IMR-90 (cell line): ENCODE results near the gene SCGB1C2. TPM values are rescaled to one million over a fixed set of nuclear protein-coding genes. Genes with fewer than 3 reads are reported as not detected.

ENCODE experiments used
- ATAC-seq: fragments of 200-7000 bp; cut with Tn5 transposase; 2 replicates; pipeline ENCODE4 v1.9.1; 2020; ENCODE audit warnings: low read depth, mild to moderate bottlenecking, moderate library complexity
- BruUV-seq: library from RNA; stranded (reverse); fragments of 400-500 nt; replicated peaks from 2 replicates; lab custom pipeline; 2021; lab: Mats Ljungman, UMichigan
- CTCF ChIA-PET: fragments of 300-600 bp; formaldehyde crosslinking; extraction: SDS; loops from one replicate; lab custom pipeline; 2021; ENCODE audit warnings: antibody characterized with exemption; lab: Yijun Ruan, JAX
- POLR2A ChIA-PET: fragments of 300-600 bp; sonication (Branson Sonifier 250); formaldehyde crosslinking; loops from one replicate; lab custom pipeline; 2022; ENCODE audit warnings: antibody characterized with exemption; ENCODE audit not compliant: unreplicated experiment; lab: Charles Lee
- DNase-seq: peaks from one replicate; pipeline ENCODE4 v3.0.0; 2013
- H2AFZ ChIP-seq: replicated peaks from 2 replicates; pipeline ENCODE3; 2013; ENCODE audit warnings: low read length, mild to moderate bottlenecking; ENCODE audit not compliant: poor library complexity
- H2AK5ac ChIP-seq: 2 replicates; pipeline ENCODE4 v1.6.1; 2013; ENCODE audit warnings: low read depth, low read length, inconsistent platforms
- H2AK9ac ChIP-seq: replicated peaks from 2 replicates; pipeline ENCODE3; 2013; ENCODE audit warnings: mild to moderate bottlenecking, low read depth, low read length, moderate library complexity; ENCODE audit not compliant: poor library complexity
- H2BK120ac ChIP-seq: 2 replicates; pipeline ENCODE4 v1.6.1; 2013; ENCODE audit warnings: low read depth, low read length, inconsistent platforms
- H2BK15ac ChIP-seq: 3 replicates; pipeline ENCODE4 v1.6.1; 2013; ENCODE audit warnings: low read depth, low read length, inconsistent platforms
- H2BK20ac ChIP-seq: 2 replicates; pipeline ENCODE4 v1.6.1; 2013; ENCODE audit warnings: low read depth, mild to moderate bottlenecking, inconsistent platforms, low read length, moderate library complexity
- H2BK5ac ChIP-seq: 2 replicates; pipeline ENCODE4 v1.6.1; 2013; ENCODE audit warnings: mild to moderate bottlenecking, low read depth, low read length, inconsistent platforms; ENCODE audit not compliant: poor library complexity, severe bottlenecking
- H3K14ac ChIP-seq: replicated peaks from 2 replicates; pipeline ENCODE4 v1.6.1; 2013; ENCODE audit warnings: low read depth, low read length, inconsistent platforms
- H3K18ac ChIP-seq: 2 replicates; pipeline ENCODE4 v1.6.1; 2013; ENCODE audit warnings: low read depth, low read length, control low read depth
- H3K23ac ChIP-seq: 2 replicates; pipeline ENCODE4 v1.6.1; 2013; ENCODE audit warnings: low read depth, low read length, inconsistent platforms
- H3K27ac ChIP-seq: 2 replicates; pipeline ENCODE4 v1.5.1; 2013; ENCODE audit warnings: mild to moderate bottlenecking, control low read depth, low read length; ENCODE audit not compliant: insufficient read depth
- H3K27me3 ChIP-seq: 2 replicates; pipeline ENCODE4 v1.6.1; 2013; ENCODE audit warnings: low read length; ENCODE audit not compliant: control insufficient read depth, insufficient read depth
- H3K36me3 ChIP-seq: 2 replicates; pipeline ENCODE4 v1.6.1; 2013; ENCODE audit warnings: low read length, mixed read lengths; ENCODE audit not compliant: control insufficient read depth, insufficient read depth
- H3K4ac ChIP-seq: 2 replicates; pipeline ENCODE4 v1.6.1; 2013; ENCODE audit warnings: low read depth, low read length, inconsistent platforms
- H3K4me1 ChIP-seq: 2 replicates; pipeline ENCODE4 v1.6.1; 2013; ENCODE audit warnings: low read length, mixed read lengths; ENCODE audit not compliant: control insufficient read depth, insufficient read depth
- H3K4me2 ChIP-seq: 2 replicates; pipeline ENCODE4 v1.6.1; 2013; ENCODE audit warnings: low read depth, mild to moderate bottlenecking, control low read depth, low read length, moderate library complexity
- H3K4me3 ChIP-seq: 2 replicates; pipeline ENCODE4 v1.5.1; 2013; ENCODE audit warnings: low read depth, mild to moderate bottlenecking, control low read depth, low read length, moderate library complexity; ENCODE audit not compliant: insufficient read depth
- H3K56ac ChIP-seq: 2 replicates; pipeline ENCODE4 v1.6.1; 2013; ENCODE audit warnings: low read length, inconsistent platforms; ENCODE audit not compliant: insufficient read depth; ENCODE audit errors: extremely low read depth
- H3K79me1 ChIP-seq, 2 experiments: 2 replicates each; pipeline ENCODE4 v1.6.1; 2013; ENCODE audit warnings: low read length in 2 of 2, inconsistent platforms in 1 of 2, low read depth in 1 of 2
- H3K9ac ChIP-seq: 2 replicates; pipeline ENCODE4 v1.6.1; 2013; ENCODE audit warnings: low read depth, low read length, control low read depth
- H3K9me1 ChIP-seq: 2 replicates; pipeline ENCODE4 v1.6.1; 2013; ENCODE audit warnings: low read length, inconsistent platforms; ENCODE audit not compliant: insufficient read depth
- H3K9me3 ChIP-seq: 2 replicates; pipeline ENCODE4 v1.6.1; 2013; ENCODE audit warnings: low read length; ENCODE audit not compliant: control insufficient read depth, insufficient read depth
- H4K20me1 ChIP-seq: 2 replicates; pipeline ENCODE4 v1.6.1; 2013; ENCODE audit warnings: low read length, inconsistent platforms; ENCODE audit not compliant: insufficient read depth
- H4K5ac ChIP-seq: 2 replicates; pipeline ENCODE4 v1.6.1; 2013; ENCODE audit warnings: mild to moderate bottlenecking, low read depth, low read length, control low read depth
- H4K8ac ChIP-seq, 2 experiments: 2 replicates each; pipeline ENCODE4 v1.6.1; 2013; ENCODE audit warnings: low read depth in 2 of 2, low read length in 2 of 2, control low read depth in 1 of 2, inconsistent platforms in 1 of 2
- H4K91ac ChIP-seq: 2 replicates; pipeline ENCODE4 v1.6.1; 2013; ENCODE audit warnings: low read depth, low read length, inconsistent platforms; ENCODE audit not compliant: insufficient read depth
- BHLHE40 ChIP-seq: fragments of 150-350 bp; IDR thresholded peaks from 2 replicates; pipeline ENCODE4 v1.6.1; 2016; ENCODE audit warnings: mild to moderate bottlenecking, low read depth, low read length
- CEBPB ChIP-seq: IDR thresholded peaks from 2 replicates; pipeline ENCODE4 v1.6.1; 2012; ENCODE audit warnings: low read depth, low read length, improper control_type of control experiment
- CHD1 ChIP-seq: IDR thresholded peaks from 2 replicates; pipeline ENCODE4 v1.6.1; 2012; ENCODE audit warnings: low read depth, low read length, improper control_type of control experiment
- CTCF ChIP-seq: conservative IDR thresholded peaks from 2 replicates; pipeline ENCODE4 v1.5.1; 2012; ENCODE audit warnings: mild to moderate bottlenecking, low read depth, low read length, improper control_type of control experiment
- ELK1 ChIP-seq: fragments of 150-350 bp; IDR thresholded peaks from 2 replicates; pipeline ENCODE4 v1.6.1; 2016; ENCODE audit warnings: low read depth, mild to moderate bottlenecking, low read length, moderate library complexity, borderline replicate concordance
- FOS ChIP-seq: fragments of 150-350 bp; IDR thresholded peaks from 2 replicates; pipeline ENCODE4 v1.6.1; 2016; ENCODE audit warnings: low read depth, low read length
- MAFK ChIP-seq: IDR thresholded peaks from 2 replicates; pipeline ENCODE4 v1.6.1; 2012; ENCODE audit warnings: low read depth, low read length, improper control_type of control experiment
- MAZ ChIP-seq: IDR thresholded peaks from 2 replicates; pipeline ENCODE4 v1.6.1; 2012; ENCODE audit warnings: low read depth, mild to moderate bottlenecking, low read length, improper control_type of control experiment, moderate library complexity, borderline replicate concordance
- MXI1 ChIP-seq: IDR thresholded peaks from 2 replicates; pipeline ENCODE4 v1.6.1; 2012; ENCODE audit warnings: low read depth, mild to moderate bottlenecking, low read length, moderate library complexity, borderline replicate concordance
- NFE2L2 ChIP-seq: fragments of 150-350 bp; IDR thresholded peaks from 2 replicates; pipeline ENCODE4 v1.6.1; 2016; ENCODE audit warnings: low read depth, mild to moderate bottlenecking, low read length
- POLR2A ChIP-seq: IDR thresholded peaks from 2 replicates; pipeline ENCODE4 v1.6.1; 2012; ENCODE audit warnings: mild to moderate bottlenecking, low read depth, low read length
- RAD21 ChIP-seq: IDR thresholded peaks from 2 replicates; pipeline ENCODE4 v1.6.1; 2012; ENCODE audit warnings: low read length, improper control_type of control experiment
- RCOR1 ChIP-seq: IDR thresholded peaks from 2 replicates; pipeline ENCODE4 v1.6.1; 2012; ENCODE audit warnings: mild to moderate bottlenecking, low read length, improper control_type of control experiment; ENCODE audit not compliant: insufficient replicate concordance
- SMC3 ChIP-seq: fragments of 150-350 bp; IDR thresholded peaks from 2 replicates; pipeline ENCODE4 v1.6.1; 2016; ENCODE audit warnings: low read depth, mild to moderate bottlenecking, antibody characterized with exemption, low read length, moderate library complexity
- WGBS, 2 experiments: methylation state at CpG; one replicate each; pipeline versions ENCODE4 v1.1.5 to v1.1.7; 2013; ENCODE audit warnings: missing lambda C conversion rate in 2 of 2; ENCODE audit not compliant: insufficient read length in 1 of 2; ENCODE audit errors: extremely low coverage in 2 of 2; 5-methylcytosine and 5-hydroxymethylcytosine counted together
- dilution Hi-C: fragments of 300-500 bp; cut with HindIII; formaldehyde crosslinking; loops from one replicate; pipeline ENCODE4 v1.14.3; 2018; ENCODE audit warnings: low sequenced_read_pairs; ENCODE audit not compliant: unreplicated experiment
- in situ Hi-C: fragments of 300-500 bp; cut with MboI; formaldehyde crosslinking; loops from 3 replicates; pipeline ENCODE4 v1.14.3; 2019; ENCODE audit warnings: low sequenced_read_pairs, inconsistent platforms, mixed read lengths
- intact Hi-C: fragments of 100-400 bp; cut with micrococcal nuclease; formaldehyde crosslinking; loops from 2 replicates; pipeline ENCODE4 v1.10.0; 2022
- polyA plus RNA-seq, 3 experiments: library from polyadenylated mRNA; depleted of rRNA; stranded (reverse); fragments of >200 nt; gene quantifications; 2 replicates each; pipeline ENCODE4 v1.2.3, GENCODE V29; 2012; ENCODE audit warnings: low replicate concordance in 1 of 3
- total RNA-seq: library from RNA; depleted of rRNA; stranded (reverse); fragments of >200 nt; gene quantifications from 2 replicates; pipeline ENCODE4 v1.2.3, GENCODE V29; 2012

Gene SCGB1C2
- total and polyA plus RNA-seq, 2 of the 4 experiments (the other 2 are of a cell fraction), result not detected

- DNase-seq (no peak), ATAC-seq (no peak)
- Histone ChIP-seq H3K4me3 (no peak overlapping the region), H4K20me1 (no peaks in the 10 kb centered on the region), H3K27me3 (peaks cover 13% of the 10 kb centered on the region), H3K9me1 (no peaks in the 10 kb centered on the region), H2AK9ac (no peak overlapping the region), H2AK5ac (no peak overlapping the region), H3K9ac (no peak overlapping the region), H3K9me3 (no peaks in the 10 kb centered on the region), H3K4me2 (no peak overlapping the region), H3K79me1 (no peaks in the 10 kb centered on the region), H3K27ac (no peak overlapping the region), H2AFZ (no peak overlapping the region), H3K56ac (no peak overlapping the region), H3K4ac (no peak overlapping the region), H3K23ac (no peak overlapping the region), H3K4me1 (peaks cover 2% of the 10 kb centered on the region; the same call in 1 of the 2 replicates), H3K18ac (no peak overlapping the region), H3K36me3 (no peaks in the 10 kb centered on the region), H4K91ac (no peak overlapping the region), H2BK20ac (no peak overlapping the region), H2BK5ac (no peak overlapping the region), H2BK15ac (no peak overlapping the region), H4K8ac (no peak overlapping the region), H3K14ac (no peak overlapping the region), H2BK120ac (no peak overlapping the region), H4K5ac (no peak overlapping the region)
- TF ChIP-seq FOS (no peak), MAZ (no peak), CHD1 (no peak), RCOR1 (no peak), BHLHE40 (no peak), MXI1 (no peak), SMC3 (no peak), ELK1 (no peak), RAD21 (no peak), CEBPB (no peak), MAFK (no peak), NFE2L2 (no peak), POLR2A (no peak), CTCF (no peak)
- BruUV-seq, result no TSS peak
- intact Hi-C loops (no loop called here), in situ Hi-C loops (no loop called here), dilution Hi-C loops (no loop called here)
- CTCF ChIA-PET, result no interaction called here
- POLR2A ChIA-PET, result no interaction called here
- WGBS, 2 experiments, result 89% methylated on average over 3 of the region's 9 CpGs; no CpG with 5 or more reads in 1 of the 2 experiments
Measured at GRCh38 chr17:153851-154250, 16.5 kb downstream of the SCGB1C2 start.
